ENCODE measurements around the gene PHACTR1.
"Not testable (repeated sequence)": the region's sequence is repeated elsewhere in the genome, so short reads cannot be mapped to it uniquely, and the experiment has no call there.

Gene PHACTR1

GRCh38 chr6:12899046-12899833, 182.7 kb downstream of the PHACTR1 start:
- no peak for DNase-seq (ENCODE audit: low read depth)

- no peak for DNase-seq (ENCODE audit: low read depth)
These were observed 186.7 kb downstream of the PHACTR1 start for GRCh38 chr6:12903246-12903645.

- no peak for DNase-seq (ENCODE audit: low read depth)
These were observed 193.3 kb downstream of the PHACTR1 start for GRCh38 chr6:12909833-12910232.

GRCh38 chr6:12911427-12911826, 194.9 kb downstream of the PHACTR1 start:
- DNase-seq (ENCODE audit: low read depth) = no peak

GRCh38 chr6:12913201-12913600, 196.6 kb downstream of the PHACTR1 start:
- no peak for DNase-seq (ENCODE audit: low read depth)

- DNase-seq (ENCODE audit: low read depth) = no peak
These were observed 199.4 kb downstream of the PHACTR1 start for GRCh38 chr6:12916006-12916405.

GRCh38 chr6:12916420-12917136, 200.0 kb downstream of the PHACTR1 start:
- no peak for DNase-seq (ENCODE audit: low read depth)

GRCh38 chr6:12921467-12921866, 204.9 kb downstream of the PHACTR1 start:
- no peak for DNase-seq (ENCODE audit: low read depth)

GRCh38 chr6:12923644-12924235, 207.2 kb downstream of the PHACTR1 start:
- DNase-seq (ENCODE audit: low read depth) = no peak

- DNase-seq (ENCODE audit: low read depth) = no peak
These were observed 208.3 kb downstream of the PHACTR1 start for GRCh38 chr6:12924911-12925310.

GRCh38 chr6:12927746-12928145, 211.2 kb downstream of the PHACTR1 start:
- no peak for DNase-seq (ENCODE audit: low read depth)

- no peak for DNase-seq (ENCODE audit: low read depth)
These were observed 213.1 kb downstream of the PHACTR1 start for GRCh38 chr6:12929678-12930077.

GRCh38 chr6:12931639-12932038, 215.1 kb downstream of the PHACTR1 start:
- DNase-seq (ENCODE audit: low read depth) = no peak

- no peak for DNase-seq (ENCODE audit: low read depth)
These were observed 219.1 kb downstream of the PHACTR1 start for GRCh38 chr6:12935637-12936036.

GRCh38 chr6:12937971-12938370, 221.4 kb downstream of the PHACTR1 start:
- no peak for DNase-seq (ENCODE audit: low read depth)

- DNase-seq (ENCODE audit: low read depth) = no peak
These were observed 222.7 kb downstream of the PHACTR1 start for GRCh38 chr6:12939314-12939713.

GRCh38 chr6:12941422-12941821, 224.9 kb downstream of the PHACTR1 start:
- DNase-seq (ENCODE audit: low read depth) = no peak

- no peak for DNase-seq (ENCODE audit: low read depth)
These were observed 227.0 kb downstream of the PHACTR1 start for GRCh38 chr6:12943549-12943948.

GRCh38 chr6:12944001-12944400, 227.4 kb downstream of the PHACTR1 start:
- DNase-seq (ENCODE audit: low read depth) = no peak

GRCh38 chr6:12944528-12944927, 228.0 kb downstream of the PHACTR1 start:
- not testable (repeated sequence) for DNase-seq (ENCODE audit: low read depth)

GRCh38 chr6:12947151-12947871, 230.7 kb downstream of the PHACTR1 start:
- DNase-seq (ENCODE audit: low read depth) = no peak

- DNase-seq (ENCODE audit: low read depth) = no peak
These were observed 231.4 kb downstream of the PHACTR1 start for GRCh38 chr6:12947967-12948366.
